Neural cell (in vitro differentiated cells): ENCODE results near the gene LINC01488. TPM values are rescaled to one million over a fixed set of nuclear protein-coding genes. Genes with fewer than 3 reads are reported as not detected.

Experiments used
- H2AFZ ChIP-seq: fragments of 200-600, 300-800 bp; sonication (generic), shearing (Covaris generic); 2 replicates; pipeline ENCODE4 v1.6.0; 2014; ENCODE audit warnings: low read depth, mild to moderate bottlenecking, antibody characterized with exemption, low read length, moderate library complexity
- H3F3A ChIP-seq: fragments of 200-600 bp; shearing (Covaris generic); 2 replicates; pipeline ENCODE4 v1.6.1; 2016; ENCODE audit warnings: mild to moderate bottlenecking, moderate library complexity, mixed read lengths, antibody characterized with exemption, low read length; ENCODE audit not compliant: insufficient read depth, poor library complexity, severe bottlenecking
- H3K27ac ChIP-seq: fragments of 200-600, 300-800 bp; sonication (generic), shearing (Covaris generic); 2 replicates; pipeline ENCODE4 v1.5.1; 2014; ENCODE audit warnings: mild to moderate bottlenecking, low read length, moderate library complexity
- H3K27me3 ChIP-seq: fragments of 300-800, 200-600 bp; sonication (generic), shearing (Covaris generic); 2 replicates; pipeline ENCODE4 v1.6.0; 2014; ENCODE audit warnings: mild to moderate bottlenecking, low read depth, low read length, moderate library complexity; ENCODE audit not compliant: insufficient read depth
- H3K36me3 ChIP-seq: fragments of 300-800, 200-600 bp; sonication (generic), shearing (Covaris generic); 2 replicates; pipeline ENCODE4 v1.5.1; 2014; ENCODE audit warnings: mild to moderate bottlenecking, antibody characterized with exemption, low read length, moderate library complexity; ENCODE audit not compliant: insufficient read depth
- H3K4me2 ChIP-seq: fragments of 300-800, 200-600 bp; sonication (generic), shearing (Covaris generic); 2 replicates; pipeline ENCODE4 v1.6.0; 2014; ENCODE audit warnings: mild to moderate bottlenecking, low read length
- H3K4me3 ChIP-seq: fragments of 300-800, 200-600 bp; sonication (generic), shearing (Covaris generic); 2 replicates; pipeline ENCODE4 v1.5.1; 2014; ENCODE audit warnings: mild to moderate bottlenecking, low read length, moderate library complexity
- H3K79me2 ChIP-seq: fragments of 200-600 bp; shearing (Covaris generic); replicated peaks from 2 replicates; pipeline ENCODE4 v1.6.0; 2014; ENCODE audit warnings: mild to moderate bottlenecking, low read length, moderate library complexity; ENCODE audit not compliant: insufficient read depth
- H3K9ac ChIP-seq: fragments of 300-800, 200-600 bp; sonication (generic), shearing (Covaris generic); 2 replicates; pipeline ENCODE4 v1.6.1; 2016; ENCODE audit warnings: mild to moderate bottlenecking, low read length, mixed read lengths
- H3K9me2 ChIP-seq: fragments of 200-600 bp; shearing (Covaris generic); 2 replicates; pipeline ENCODE4 v1.6.1; 2016; ENCODE audit warnings: mild to moderate bottlenecking, low read length, mixed read lengths; ENCODE audit not compliant: insufficient read depth
- H3K9me3 ChIP-seq: fragments of 200-600, 300-800 bp; sonication (generic), shearing (Covaris generic); 2 replicates; pipeline ENCODE4 v1.6.1; 2016; ENCODE audit warnings: mild to moderate bottlenecking, mixed run types, low read length, moderate library complexity, mixed read lengths
- H4K20me1 ChIP-seq: fragments of 200-600 bp; shearing (Covaris generic); 2 replicates; pipeline ENCODE4 v1.6.1; 2016; ENCODE audit warnings: mild to moderate bottlenecking, mixed run types; ENCODE audit not compliant: insufficient read depth
- CTCF ChIP-seq: fragments of 450-650 bp; IDR thresholded peaks from 2 replicates; pipeline ENCODE4 v1.5.1; 2014; ENCODE audit warnings: antibody characterized with exemption, mild to moderate bottlenecking, moderate library complexity; ENCODE audit not compliant: poor library complexity, severe bottlenecking
- EP300 ChIP-seq: fragments of 450-650 bp; conservative IDR thresholded peaks from 2 replicates; pipeline ENCODE4 v1.6.1; 2014; ENCODE audit warnings: antibody characterized with exemption, mild to moderate bottlenecking, moderate library complexity; ENCODE audit not compliant: poor library complexity, severe bottlenecking
- EZH2 ChIP-seq: fragments of 200-600, 300-800 bp; shearing (Covaris generic), sonication (generic); IDR thresholded peaks from 2 replicates; pipeline ENCODE4 v1.6.1; 2014; ENCODE audit warnings: antibody characterized with exemption, low read length, borderline replicate concordance, mild to moderate bottlenecking; ENCODE audit not compliant: insufficient read depth, poor library complexity, severe bottlenecking
- MXI1 ChIP-seq: fragments of 450-650 bp; conservative IDR thresholded peaks from 2 replicates; pipeline ENCODE4 v1.6.1; 2014; ENCODE audit warnings: antibody characterized with exemption, mild to moderate bottlenecking; ENCODE audit not compliant: poor library complexity, severe bottlenecking
- POLR2AphosphoS5 ChIP-seq: IDR thresholded peaks from 2 replicates; pipeline ENCODE4 v1.6.1; 2012
- RAD21 ChIP-seq: fragments of 450-650 bp; conservative IDR thresholded peaks from 2 replicates; pipeline ENCODE4 v1.6.1; 2014; ENCODE audit warnings: antibody characterized with exemption, mild to moderate bottlenecking, moderate library complexity
- REST ChIP-seq: IDR thresholded peaks from 2 replicates; pipeline ENCODE4 v1.6.1; 2012; ENCODE audit warnings: borderline replicate concordance
- SMC3 ChIP-seq: fragments of 450-650 bp; conservative IDR thresholded peaks from 2 replicates; pipeline ENCODE4 v1.6.1; 2014; ENCODE audit warnings: antibody characterized with exemption, mild to moderate bottlenecking, moderate library complexity; ENCODE audit not compliant: poor library complexity
- TAF1 ChIP-seq: IDR thresholded peaks from 2 replicates; pipeline ENCODE4 v1.6.1; 2012; ENCODE audit warnings: low read depth
- polyA plus RNA-seq: library from polyadenylated mRNA; depleted of rRNA; stranded (reverse); fragments of >200 nt; gene quantifications from 2 replicates; pipeline ENCODE4 v1.2.3, GENCODE V29; 2014

LINC01488 gene
- polyA plus RNA-seq, 1 donor from 2014 or later: not detected

GRCh38 chr11:69499186-69499917 is 17.9 kb downstream of the LINC01488 start:
- H3K36me3 ChIP-seq: no peaks in the 10 kb centered on the region
- no peak overlapping the region for H2AFZ ChIP-seq
- TF ChIP-seq SMC3 (no peak), RAD21 (no peak), REST (no peak), POLR2AphosphoS5 (no peak), MXI1 (no peak), EP300 (no peak), EZH2 (no peak), TAF1 (no peak), CTCF (no peak)
- H4K20me1 ChIP-seq: no peaks in the 10 kb centered on the region
- H3K27ac ChIP-seq: no peak overlapping the region
- H3K79me2 ChIP-seq: no peaks in the 10 kb centered on the region
- no peaks in the 10 kb centered on the region for H3K9me3 ChIP-seq
- no peaks in the 10 kb centered on the region for H3K27me3 ChIP-seq
- H3K9ac ChIP-seq: no peak overlapping the region
- no peaks in the 10 kb centered on the region for H3K9me2 ChIP-seq
- no peak overlapping the region for H3K4me3 ChIP-seq
- H3K4me2 ChIP-seq: no peak overlapping the region
- H3F3A ChIP-seq: no peaks in the 10 kb centered on the region

GRCh38 chr11:69499918-69500284 is 18.4 kb downstream of the LINC01488 start:
- no peak overlapping the region for H2AFZ ChIP-seq
- H3K4me2 ChIP-seq: no peak overlapping the region
- no peak overlapping the region for H3K27ac ChIP-seq
- H3K9ac ChIP-seq: no peak overlapping the region
- no peaks in the 10 kb centered on the region for H3K9me2 ChIP-seq
- no peaks in the 10 kb centered on the region for H3K79me2 ChIP-seq
- TF ChIP-seq MXI1 (no peak), EP300 (no peak), REST (no peak), CTCF (no peak), SMC3 (no peak), EZH2 (no peak), RAD21 (no peak), TAF1 (no peak), POLR2AphosphoS5 (no peak)
- H3F3A ChIP-seq: no peaks in the 10 kb centered on the region
- H3K9me3 ChIP-seq: no peaks in the 10 kb centered on the region
- no peaks in the 10 kb centered on the region for H3K27me3 ChIP-seq
- no peaks in the 10 kb centered on the region for H4K20me1 ChIP-seq
- no peaks in the 10 kb centered on the region for H3K36me3 ChIP-seq
- no peak overlapping the region for H3K4me3 ChIP-seq
